Testis (tissue), 3 donors: ENCODE results near the gene ANKRD40CL. TPM values are rescaled to one million over a fixed set of nuclear protein-coding genes. Genes with fewer than 3 reads are reported as not detected.
"Not testable (repeated sequence)": the region's sequence is repeated elsewhere in the genome, so short reads cannot be mapped to it uniquely, and the experiment has no call there.

Source experiments
- DNase-seq: peaks from one replicate; pipeline ENCODE4 v3.0.0-alpha.2; 2019
- H3K27ac ChIP-seq, 2 donors: fragments of 200-600 bp; sonication (generic); one replicate each; pipeline ENCODE4 v1.5.1; 2019
- H3K27me3 ChIP-seq: fragments of 200-600 bp; sonication (generic); one replicate; pipeline ENCODE4 v1.5.1; 2019
- H3K36me3 ChIP-seq: fragments of 200-600 bp; sonication (generic); one replicate; pipeline ENCODE4 v1.5.1; 2017; ENCODE audit warnings: low read depth; ENCODE audit errors: missing control alignments
- H3K4me1 ChIP-seq: fragments of 200-600 bp; sonication (generic); one replicate; pipeline ENCODE4 v1.5.1; 2019
- H3K4me3 ChIP-seq, 2 donors: fragments of 200-600 bp; sonication (generic); one replicate each; pipeline ENCODE4 v1.5.1; 2017 to 2019
- H3K9me3 ChIP-seq: fragments of 200-600 bp; sonication (generic); one replicate; pipeline ENCODE4 v1.5.1; 2017
- CTCF ChIP-seq, 3 experiments: fragments of 450-650 bp in 2 of 3; fragments of 200-600 bp in 1 of 3; sonication (generic) in 1 of 3; IDR thresholded peaks; one replicate each; pipeline ENCODE4 v1.5.1; 2016 to 2019; ENCODE audit warnings: antibody characterized with exemption in 3 of 3, mild to moderate bottlenecking in 2 of 3, moderate library complexity in 1 of 3
- POLR2A ChIP-seq: fragments of 450-650 bp; IDR thresholded peaks from one replicate; pipeline ENCODE4 v1.6.1; 2017; ENCODE audit warnings: antibody characterized with exemption, mild to moderate bottlenecking, moderate library complexity
- WGBS, 2 donors: methylation state at CpG; one replicate each; pipeline ENCODE4 v1.1.5; 2018; 5-methylcytosine and 5-hydroxymethylcytosine counted together
- intact Hi-C: fragments of 100-400 bp; cut with DNase I; formaldehyde crosslinking; loops from one replicate; pipeline ENCODE4 v1.15.1; 2023; ENCODE audit warnings: low total_unique reads
- polyA plus RNA-seq: library from polyadenylated mRNA; stranded (reverse); fragments of 350-450 nt; fragmentation: Illumina TruSeq; extraction: RNeasy Lipid Tissue Mini Kit (QIAGEN cat#74804); gene quantifications from one replicate; pipeline ENCODE4 v1.2.3, GENCODE V29; 2014; ENCODE audit warnings: low read depth, low replicate concordance; ENCODE audit not compliant: insufficient read depth
- total RNA-seq, 2 donors: library from RNA; depleted of rRNA; stranded (reverse); fragments of >200 nt; gene quantifications; one replicate each; pipeline ENCODE4 v1.2.3, GENCODE V29; 2016

ANKRD40CL gene
- total and polyA plus RNA-seq, 3 donors from 2014 or later = not detected

GRCh38 chr17:50808413-50808812 is 41.1 kb upstream of the ANKRD40CL start:
- Histone ChIP-seq H3K27me3 (no peaks in the 10 kb centered on the region), H3K27ac (no peak overlapping the region), H3K4me1 (peaks cover 3% of the 10 kb centered on the region), H3K36me3 (no peaks in the 10 kb centered on the region), H3K4me3 (no peak overlapping the region), H3K9me3 (no peaks in the 10 kb centered on the region)
- no peak for TF ChIP-seq CTCF (IDR thresholded peaks at IDR 0.05)
- no peak for TF ChIP-seq POLR2A
- DNase-seq = no peak
- whole genome bisulfite sequencing, 2 donors = 94 to 99% methylated on average over 7 of the region's 7 CpGs
- intact Hi-C loops = no loop called here

GRCh38 chr17:50807675-50808074 is 40.4 kb upstream of the ANKRD40CL start:
- no peak for DNase-seq
- no peaks in the 10 kb centered on the region for H3K36me3 ChIP-seq
- no peak overlapping the region for H3K4me3 ChIP-seq
- no peaks in the 10 kb centered on the region for H3K9me3 ChIP-seq
- 86 to 91% methylated on average over 5 of the region's 5 CpGs for WGBS, 2 donors
- TF ChIP-seq POLR2A = no peak
- no peak for TF ChIP-seq CTCF (IDR thresholded peaks at IDR 0.05)
- H3K4me1 ChIP-seq = peaks cover 3% of the 10 kb centered on the region
- intact Hi-C loops = no loop called here
- no peaks in the 10 kb centered on the region for H3K27me3 ChIP-seq
- H3K27ac ChIP-seq = no peak overlapping the region

- no peaks in the 10 kb centered on the region for H3K9me3 ChIP-seq
- H3K36me3 ChIP-seq = no peaks in the 10 kb centered on the region
- peaks cover 3% of the 10 kb centered on the region for H3K4me1 ChIP-seq
- DNase-seq = no peak
- no peak overlapping the region for H3K4me3 ChIP-seq
- no peak overlapping the region for H3K27ac ChIP-seq
- WGBS, 2 donors = 83 to 98% methylated on average over 2 of the region's 2 CpGs
- intact Hi-C loops = no loop called here
- no peaks in the 10 kb centered on the region for H3K27me3 ChIP-seq
- no peak for TF ChIP-seq POLR2A
- no peak for TF ChIP-seq CTCF (IDR thresholded peaks at IDR 0.05)
Observed at GRCh38 chr17:50807009-50807408, 39.7 kb upstream of the ANKRD40CL start.

GRCh38 chr17:50806141-50806643 is 38.9 kb upstream of the ANKRD40CL start:
- Histone ChIP-seq H3K4me3 (no peak overlapping the region), H3K27ac (no peak overlapping the region), H3K27me3 (no peaks in the 10 kb centered on the region), H3K4me1 (peaks cover 3% of the 10 kb centered on the region), H3K9me3 (no peaks in the 10 kb centered on the region), H3K36me3 (no peaks in the 10 kb centered on the region)
- TF ChIP-seq CTCF (IDR thresholded peaks at IDR 0.05) (no peak), POLR2A (no peak)
- 53 to 55% methylated on average over 7 to 11 of the region's 11 CpGs for WGBS, 2 donors
- no peak for DNase-seq
- intact Hi-C loops = no loop called here

- H3K4me1 ChIP-seq = peaks cover 3% of the 10 kb centered on the region
- H3K27ac ChIP-seq = no peak overlapping the region
- H3K27me3 ChIP-seq = no peaks in the 10 kb centered on the region
- no peak overlapping the region for H3K4me3 ChIP-seq
- no peaks in the 10 kb centered on the region for H3K36me3 ChIP-seq
- TF ChIP-seq POLR2A = no peak
- TF ChIP-seq CTCF (IDR thresholded peaks at IDR 0.05) = no peak
- DNase-seq = peak; percentile 40
- intact Hi-C loops = no loop called here
- WGBS, 2 donors = 68 to 85% methylated on average over 2 to 6 of the region's 6 CpGs
- no peaks in the 10 kb centered on the region for H3K9me3 ChIP-seq
Observed at GRCh38 chr17:50805486-50805885, 38.2 kb upstream of the ANKRD40CL start.

- H3K27ac ChIP-seq, H3K4me3 ChIP-seq, H3K4me1 ChIP-seq, H3K36me3 ChIP-seq, H3K9me3 ChIP-seq, DNase-seq, H3K27me3 ChIP-seq, intact Hi-C loops: not testable (repeated sequence)
- 92 to 96% methylated on average over 13 of the region's 13 CpGs for WGBS, 2 donors
Observed at GRCh38 chr17:50804749-50805475, 37.6 kb upstream of the ANKRD40CL start.
